Activated naive CD8-positive, alpha-beta T cell treated with anti-CD3 and anti-CD28 coated beads, Interleukin-2, amount 50 U/mL, for 24 hours (primary cell): Measurements from ENCODE around the gene SIGMAR1.

Source experiments
- ATAC-seq: fragments of 150-1000 bp; cut with Tn5 transposase; one replicate; pipeline ENCODE4 v1.10.0; 2021
- DNase-seq: peaks from one replicate; pipeline ENCODE4 v3.0.0; 2021
- H3K27ac Mint-ChIP-seq: one replicate; pipeline ENCODE4 v1.8.0; 2021; ENCODE audit warnings: mild to moderate bottlenecking, mixed read lengths
- H3K27me3 Mint-ChIP-seq: one replicate; pipeline ENCODE4 v1.8.0; 2021; ENCODE audit warnings: mixed read lengths
- H3K36me3 Mint-ChIP-seq: one replicate; pipeline ENCODE4 v1.8.0; 2021; ENCODE audit warnings: low read depth, mixed read lengths
- H3K4me1 Mint-ChIP-seq: one replicate; pipeline ENCODE4 v1.8.0; 2021; ENCODE audit warnings: mixed read lengths
- H3K4me3 Mint-ChIP-seq: one replicate; pipeline ENCODE4 v1.8.0; 2021; ENCODE audit warnings: mild to moderate bottlenecking, moderate library complexity, mixed read lengths
- H3K9me3 Mint-ChIP-seq: one replicate; pipeline ENCODE4 v1.8.0; 2021; ENCODE audit warnings: mixed read lengths

Gene SIGMAR1

GRCh38 chr9:34637356-34638137, at the start of gene SIGMAR1:
TSS of gene SIGMAR1 (minus strand) at chr9:34637787. CDS start at chr9:34637697, 90 bp downstream.
- no peaks in the 10 kb centered on the region for H3K9me3 Mint-ChIP-seq
- DNase-seq (peak; percentile 94), ATAC-seq (peak; percentile 91)
- H3K36me3 Mint-ChIP-seq = peaks cover 23% of the 10 kb centered on the region
- peak within 1 kb of the TSS; percentile 94 for H3K27ac Mint-ChIP-seq
- H3K4me3 Mint-ChIP-seq = peak within 1 kb of the TSS; percentile 97
- no peaks in the 10 kb centered on the region for H3K27me3 Mint-ChIP-seq
- H3K4me1 Mint-ChIP-seq = peaks cover 36% of the 10 kb centered on the region

- H3K4me3 Mint-ChIP-seq = no peak overlapping the region
- H3K27me3 Mint-ChIP-seq = no peaks in the 10 kb centered on the region
- no peak for ATAC-seq
- peaks cover 5% of the 10 kb centered on the region for H3K4me1 Mint-ChIP-seq
- no peaks in the 10 kb centered on the region for H3K9me3 Mint-ChIP-seq
- H3K36me3 Mint-ChIP-seq = no peaks in the 10 kb centered on the region
- H3K27ac Mint-ChIP-seq = no peak overlapping the region
- no peak for DNase-seq
Measured at GRCh38 chr9:34686732-34687131, 49.1 kb upstream of the SIGMAR1 start.

- no peak for DNase-seq
- Mint-ChIP-seq H3K4me1 (peaks cover 5% of the 10 kb centered on the region), H3K36me3 (no peaks in the 10 kb centered on the region), H3K27ac (no peak overlapping the region), H3K4me3 (no peak overlapping the region), H3K27me3 (no peaks in the 10 kb centered on the region), H3K9me3 (no peaks in the 10 kb centered on the region)
- no peak for ATAC-seq
Measured at GRCh38 chr9:34686231-34686630, 48.6 kb upstream of the SIGMAR1 start.

- DNase-seq (no peak), ATAC-seq (no peak)
- no peaks in the 10 kb centered on the region for H3K36me3 Mint-ChIP-seq
- no peaks in the 10 kb centered on the region for H3K9me3 Mint-ChIP-seq
- no peak overlapping the region for H3K4me3 Mint-ChIP-seq
- H3K27ac Mint-ChIP-seq = no peak overlapping the region
- H3K27me3 Mint-ChIP-seq = no peaks in the 10 kb centered on the region
- H3K4me1 Mint-ChIP-seq = peaks cover 5% of the 10 kb centered on the region
Measured at GRCh38 chr9:34685591-34685990, 48.0 kb upstream of the SIGMAR1 start.

GRCh38 chr9:34684816-34685215, 47.2 kb upstream of the SIGMAR1 start:
- no peaks in the 10 kb centered on the region for H3K9me3 Mint-ChIP-seq
- no peak overlapping the region for H3K27ac Mint-ChIP-seq
- H3K27me3 Mint-ChIP-seq = no peaks in the 10 kb centered on the region
- no peak overlapping the region for H3K4me3 Mint-ChIP-seq
- H3K36me3 Mint-ChIP-seq = no peaks in the 10 kb centered on the region
- DNase-seq = no peak
- peaks cover 5% of the 10 kb centered on the region for H3K4me1 Mint-ChIP-seq
- no peak for ATAC-seq

GRCh38 chr9:34684145-34684544, 46.6 kb upstream of the SIGMAR1 start:
- Mint-ChIP-seq H3K9me3 (no peaks in the 10 kb centered on the region), H3K36me3 (no peaks in the 10 kb centered on the region), H3K4me1 (peaks cover 5% of the 10 kb centered on the region), H3K4me3 (no peak overlapping the region), H3K27me3 (no peaks in the 10 kb centered on the region), H3K27ac (no peak overlapping the region)
- ATAC-seq (peak; percentile 94), DNase-seq (peak; percentile 16)

- Mint-ChIP-seq H3K27ac (no peak overlapping the region), H3K4me3 (no peak overlapping the region), H3K36me3 (no peaks in the 10 kb centered on the region), H3K27me3 (no peaks in the 10 kb centered on the region), H3K9me3 (no peaks in the 10 kb centered on the region), H3K4me1 (no peaks in the 10 kb centered on the region)
- ATAC-seq (no peak), DNase-seq (no peak)
Measured at GRCh38 chr9:34675869-34676268, 38.3 kb upstream of the SIGMAR1 start.

GRCh38 chr9:34675048-34675714, 37.6 kb upstream of the SIGMAR1 start:
- ATAC-seq = peak; percentile 81

GRCh38 chr9:34674440-34674839, 36.9 kb upstream of the SIGMAR1 start:
- DNase-seq (no peak), ATAC-seq (no peak)
- Mint-ChIP-seq H3K4me1 (no peaks in the 10 kb centered on the region), H3K9me3 (peaks cover 8% of the 10 kb centered on the region), H3K36me3 (no peaks in the 10 kb centered on the region), H3K27ac (no peak overlapping the region), H3K27me3 (no peaks in the 10 kb centered on the region), H3K4me3 (no peak overlapping the region)

More at GRCh38 chr9:34675048-34675714, 37.6 kb upstream of the SIGMAR1 start:
- H3K4me3 Mint-ChIP-seq = no peak overlapping the region
- no peak overlapping the region for H3K27ac Mint-ChIP-seq
- peaks cover 3% of the 10 kb centered on the region for H3K9me3 Mint-ChIP-seq
- H3K36me3 Mint-ChIP-seq = no peaks in the 10 kb centered on the region
- no peaks in the 10 kb centered on the region for H3K4me1 Mint-ChIP-seq
- DNase-seq = peak; percentile 75
- no peaks in the 10 kb centered on the region for H3K27me3 Mint-ChIP-seq

GRCh38 chr9:34671307-34671706, 33.7 kb upstream of the SIGMAR1 start:
- ATAC-seq (no peak), DNase-seq (no peak)
- H3K4me1 Mint-ChIP-seq = no peaks in the 10 kb centered on the region
- no peaks in the 10 kb centered on the region for H3K27me3 Mint-ChIP-seq
- H3K4me3 Mint-ChIP-seq = no peak overlapping the region
- H3K27ac Mint-ChIP-seq = no peak overlapping the region
- peaks cover 13% of the 10 kb centered on the region for H3K9me3 Mint-ChIP-seq
- no peaks in the 10 kb centered on the region for H3K36me3 Mint-ChIP-seq

- ATAC-seq (no peak), DNase-seq (no peak)
- H3K4me3 Mint-ChIP-seq = no peak overlapping the region
- H3K9me3 Mint-ChIP-seq = peaks cover 13% of the 10 kb centered on the region
- no peaks in the 10 kb centered on the region for H3K36me3 Mint-ChIP-seq
- H3K27ac Mint-ChIP-seq = no peak overlapping the region
- H3K27me3 Mint-ChIP-seq = no peaks in the 10 kb centered on the region
- H3K4me1 Mint-ChIP-seq = peaks cover 3% of the 10 kb centered on the region
Measured at GRCh38 chr9:34669809-34670562, 32.4 kb upstream of the SIGMAR1 start.

GRCh38 chr9:34665381-34666250, 28.0 kb upstream of the SIGMAR1 start:
- H3K27me3 Mint-ChIP-seq = no peaks in the 10 kb centered on the region
- peaks cover under 1% of the 10 kb centered on the region for H3K36me3 Mint-ChIP-seq
- peak overlapping the region; percentile 80 for H3K4me3 Mint-ChIP-seq
- peak; percentile 78 for ATAC-seq
- peak overlapping the region; percentile 69 for H3K27ac Mint-ChIP-seq
- H3K4me1 Mint-ChIP-seq = peaks cover 27% of the 10 kb centered on the region
- peaks cover 13% of the 10 kb centered on the region for H3K9me3 Mint-ChIP-seq
- DNase-seq = peak; percentile 86

- Mint-ChIP-seq H3K27me3 (no peaks in the 10 kb centered on the region), H3K4me3 (peak overlapping the region; percentile 80), H3K27ac (peak overlapping the region; percentile 79), H3K9me3 (peaks cover 10% of the 10 kb centered on the region), H3K4me1 (peaks cover 27% of the 10 kb centered on the region), H3K36me3 (peaks cover 3% of the 10 kb centered on the region)
- ATAC-seq (no peak), DNase-seq (no peak)
Measured at GRCh38 chr9:34665067-34665380, 27.4 kb upstream of the SIGMAR1 start.
